Stomach (tissue), 9 donors: ENCODE results near the gene DUSP16. TPM values are rescaled to one million over a fixed set of nuclear protein-coding genes. Genes with fewer than 3 reads are reported as not detected.

Experiments
- DNase-seq, 2 donors: peaks; one replicate each; pipeline versions ENCODE4 v3.0.0 to v3.0.0-alpha.2; 2013 to 2019
- H3K27ac ChIP-seq, 5 donors: fragments of 200-600 bp in 4 of 5; sonication (generic) in 4 of 5; one replicate each; pipeline ENCODE4 v1.5.1; 2013 to 2019; ENCODE audit warnings: mild to moderate bottlenecking in 1 of 5, moderate library complexity in 1 of 5
- H3K27me3 ChIP-seq, 3 donors: fragments of 200-600 bp; sonication (generic); one replicate each; pipeline ENCODE4 v1.5.1; 2017 to 2019; ENCODE audit warnings: mixed run types in 1 of 3
- H3K36me3 ChIP-seq, 4 donors: fragments of 200-600 bp; sonication (generic); 1 replicate in 3 of 4; 2 replicates in 1 of 4; pipeline ENCODE4 v1.5.1; 2016 to 2019
- H3K4me1 ChIP-seq, 4 donors: fragments of 200-600 bp; sonication (generic); one replicate each; pipeline ENCODE4 v1.5.1; 2016 to 2019
- H3K4me3 ChIP-seq, 4 donors: fragments of 200-600 bp; sonication (generic) in 3 of 4; one replicate each; pipeline ENCODE4 v1.5.1; 2016 to 2019; ENCODE audit warnings: mild to moderate bottlenecking in 1 of 4
- H3K9me3 ChIP-seq, 4 donors: fragments of 200-600 bp; sonication (generic); one replicate each; pipeline ENCODE4 v1.5.1; 2016 to 2019
- EP300 ChIP-seq: sonication (generic); formaldehyde crosslinking; IDR thresholded peaks from one replicate; pipeline ENCODE4 v1.6.1; 2017; ENCODE audit warnings: antibody characterized with exemption
- POLR2A ChIP-seq, 4 donors: fragments of 450-650 bp; IDR thresholded peaks; one replicate each; pipeline ENCODE4 v1.6.1; 2016; ENCODE audit warnings: antibody characterized with exemption in 4 of 4, control low read depth in 2 of 4, mild to moderate bottlenecking in 1 of 4, moderate library complexity in 1 of 4
- POLR2AphosphoS5 ChIP-seq, 3 donors: sonication (generic); formaldehyde crosslinking; IDR thresholded peaks; one replicate each; pipeline ENCODE4 v1.6.1; 2016; ENCODE audit warnings: antibody characterized with exemption in 3 of 3
- WGBS, 5 donors: extraction: QIAGEN DNeasy Blood & Tissue Kit in 3 of 5; methylation state at CpG; one replicate each; pipeline versions ENCODE4 v1.1.5 to v1.1.7; 2013 to 2018; 5-methylcytosine and 5-hydroxymethylcytosine counted together
- intact Hi-C: fragments of 100-400 bp; cut with DNase I; formaldehyde crosslinking; loops from one replicate; pipeline ENCODE4 v1.15.1; 2023; ENCODE audit warnings: low total_unique reads
- polyA plus RNA-seq, 3 donors: library from polyadenylated mRNA; stranded (reverse); fragments of 200-250 nt; gene quantifications; one replicate each; pipeline ENCODE4 v1.2.3, GENCODE V29; 2013
- total RNA-seq, 5 donors: library from RNA; depleted of rRNA; stranded (reverse); fragments of >200 nt; gene quantifications; one replicate each; pipeline versions ENCODE4 v1.1.0 to v1.2.3, GENCODE V29; 2014 to 2016
- TF ChIP-seq, protein P1 (sequence below), 7 experiments: fragments of 450-650 bp in 4 of 7; fragments of 200-600 bp in 3 of 7; sonication (generic) in 3 of 7; IDR thresholded peaks; one replicate each; pipeline ENCODE4 v1.5.1; 2016 to 2019; ENCODE audit warnings: antibody characterized with exemption in 7 of 7, control low read depth in 2 of 7, mild to moderate bottlenecking in 1 of 7
- donor health status: healthy with polysubstance abuse.
- donor health status: Bipolar disorder and iron deficiency.
- donor health status: healthy.

Gene DUSP16
- total and polyA plus RNA-seq, 8 donors = 4.9 to 34.8 (median 22.6) TPM

GRCh38 chr12:12557733-12558132 lies 4.9 kb downstream of the DUSP16 start:
- Histone ChIP-seq H3K4me1 (peaks cover 4 to 42% (median 25%) of the 10 kb centered on the region in 4 donors), H3K27ac (no peak overlapping the region), H3K36me3 (peaks cover 0 to 8% (median 4%) of the 10 kb centered on the region in 4 donors), H3K27me3 (no peaks in the 10 kb centered on the region), H3K9me3 (no peaks in the 10 kb centered on the region), H3K4me3 (no peak overlapping the region)
- no peak for DNase-seq
- intact Hi-C loops = no loop called here
- WGBS, 5 donors = 94 to 99% (median 97%) methylated on average over 3 of the region's 3 CpGs
- TF ChIP-seq POLR2A (IDR thresholded peaks at IDR 0.05) (no peak), EP300 (no peak), POLR2AphosphoS5 (IDR thresholded peaks at IDR 0.05) (no peak)
- TF ChIP-seq, protein P1, sequence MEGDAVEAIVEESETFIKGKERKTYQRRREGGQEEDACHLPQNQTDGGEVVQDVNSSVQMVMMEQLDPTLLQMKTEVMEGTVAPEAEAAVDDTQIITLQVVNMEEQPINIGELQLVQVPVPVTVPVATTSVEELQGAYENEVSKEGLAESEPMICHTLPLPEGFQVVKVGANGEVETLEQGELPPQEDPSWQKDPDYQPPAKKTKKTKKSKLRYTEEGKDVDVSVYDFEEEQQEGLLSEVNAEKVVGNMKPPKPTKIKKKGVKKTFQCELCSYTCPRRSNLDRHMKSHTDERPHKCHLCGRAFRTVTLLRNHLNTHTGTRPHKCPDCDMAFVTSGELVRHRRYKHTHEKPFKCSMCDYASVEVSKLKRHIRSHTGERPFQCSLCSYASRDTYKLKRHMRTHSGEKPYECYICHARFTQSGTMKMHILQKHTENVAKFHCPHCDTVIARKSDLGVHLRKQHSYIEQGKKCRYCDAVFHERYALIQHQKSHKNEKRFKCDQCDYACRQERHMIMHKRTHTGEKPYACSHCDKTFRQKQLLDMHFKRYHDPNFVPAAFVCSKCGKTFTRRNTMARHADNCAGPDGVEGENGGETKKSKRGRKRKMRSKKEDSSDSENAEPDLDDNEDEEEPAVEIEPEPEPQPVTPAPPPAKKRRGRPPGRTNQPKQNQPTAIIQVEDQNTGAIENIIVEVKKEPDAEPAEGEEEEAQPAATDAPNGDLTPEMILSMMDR (IDR thresholded peaks at IDR 0.05) = no peak

GRCh38 chr12:12555656-12556055 lies 7.0 kb downstream of the DUSP16 start:
- 94 to 100% (median 97%) methylated on average over 4 of the region's 4 CpGs for WGBS, 5 donors
- intact Hi-C loops = no loop called here
- H3K9me3 ChIP-seq = no peaks in the 10 kb centered on the region

GRCh38 chr12:12553208-12553785 lies 9.4 kb downstream of the DUSP16 start:
- no peaks in the 10 kb centered on the region for H3K9me3 ChIP-seq
- H3K27me3 ChIP-seq = no peaks in the 10 kb centered on the region
- H3K36me3 ChIP-seq = peaks cover 0 to 18% (median 8%) of the 10 kb centered on the region in 4 donors
- 84 to 97% (median 92%) methylated on average over 3 of the region's 3 CpGs for WGBS, 5 donors
- H3K4me3 ChIP-seq = no peak overlapping the region
- H3K4me1 ChIP-seq = peaks cover 0 to 23% (median 8%) of the 10 kb centered on the region in 4 donors
- TF ChIP-seq, protein P1 (IDR thresholded peaks at IDR 0.05) = no peak
- TF ChIP-seq EP300 = no peak
- no peak for TF ChIP-seq POLR2A (IDR thresholded peaks at IDR 0.05)
- no peak for TF ChIP-seq POLR2AphosphoS5 (IDR thresholded peaks at IDR 0.05)
- intact Hi-C loops = no loop called here
- no peak overlapping the region for H3K27ac ChIP-seq
- no peak for DNase-seq

More at GRCh38 chr12:12555656-12556055, 7.0 kb downstream of the DUSP16 start:
- no peak for DNase-seq
- Histone ChIP-seq H3K4me1 (peaks cover 4 to 40% (median 23%) of the 10 kb centered on the region in 4 donors), H3K27me3 (no peaks in the 10 kb centered on the region), H3K4me3 (no peak overlapping the region), H3K36me3 (peaks cover 0 to 18% (median 8%) of the 10 kb centered on the region in 4 donors), H3K27ac (no peak overlapping the region)
- TF ChIP-seq EP300 = no peak
- no peak for TF ChIP-seq POLR2AphosphoS5 (IDR thresholded peaks at IDR 0.05)
- TF ChIP-seq, protein P1 (IDR thresholded peaks at IDR 0.05) = no peak
- TF ChIP-seq POLR2A (IDR thresholded peaks at IDR 0.05) = no peak

DNA sequence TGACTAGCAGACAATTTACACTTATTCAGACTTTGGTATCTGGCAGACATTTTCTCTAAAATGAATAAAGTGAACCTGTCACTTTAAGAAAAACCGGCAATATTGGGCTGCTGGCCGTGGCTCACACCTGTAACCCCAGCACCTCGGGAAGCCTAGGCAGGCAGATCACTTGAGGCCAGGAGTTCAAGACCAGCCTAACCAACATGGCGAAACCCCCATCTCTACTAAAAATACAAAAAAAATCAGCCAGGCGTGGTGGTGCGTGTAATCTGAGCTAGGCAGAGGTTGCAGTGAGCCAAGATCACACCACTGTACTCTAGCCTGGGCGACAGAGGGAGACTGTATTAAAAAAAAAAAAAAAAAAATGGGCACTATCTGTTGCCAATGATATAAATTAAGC lies 11.5 kb downstream of the DUSP16 start:
- no peaks in the 10 kb centered on the region for H3K27me3 ChIP-seq
- H3K9me3 ChIP-seq = no peaks in the 10 kb centered on the region
- peaks cover 0 to 24% (median 10%) of the 10 kb centered on the region in 4 donors for H3K4me1 ChIP-seq
- no peak overlapping the region for H3K4me3 ChIP-seq
- H3K36me3 ChIP-seq = peaks cover 0 to 18% (median 8%) of the 10 kb centered on the region in 4 donors
- 69 to 74% (median 70%) methylated on average over 7 of the region's 7 CpGs for WGBS, 5 donors
- no peak overlapping the region for H3K27ac ChIP-seq
- no peak for DNase-seq
- intact Hi-C loops = no loop called here
- TF ChIP-seq, protein P1 (IDR thresholded peaks at IDR 0.05) = no peak
- TF ChIP-seq POLR2AphosphoS5 (IDR thresholded peaks at IDR 0.05) = no peak
- TF ChIP-seq POLR2A (IDR thresholded peaks at IDR 0.05) = no peak
- TF ChIP-seq EP300 = no peak
